ENCODE results near the gene LGALS3BP.

DNA sequence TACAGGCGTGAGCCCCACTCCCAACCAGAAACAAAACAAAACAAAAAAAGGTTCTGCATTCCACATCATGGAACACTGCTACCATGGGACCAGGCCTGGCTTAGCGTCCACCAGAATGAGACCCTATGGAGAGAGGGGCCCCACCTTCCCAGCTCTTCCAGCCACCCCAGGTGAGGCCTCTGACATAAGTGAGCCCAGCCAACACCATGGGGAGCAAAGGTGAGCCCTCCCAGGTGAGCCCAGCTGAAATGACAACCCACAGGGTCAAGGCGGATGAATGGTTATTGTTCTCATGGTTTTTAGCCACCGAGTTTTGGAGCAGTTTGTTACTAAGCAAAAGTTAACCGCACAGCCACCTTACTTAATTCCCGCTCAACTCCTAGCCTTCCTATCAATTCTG lies 16.3 kb downstream of the LGALS3BP start:
- TF ChIP-seq, protein P1, sequence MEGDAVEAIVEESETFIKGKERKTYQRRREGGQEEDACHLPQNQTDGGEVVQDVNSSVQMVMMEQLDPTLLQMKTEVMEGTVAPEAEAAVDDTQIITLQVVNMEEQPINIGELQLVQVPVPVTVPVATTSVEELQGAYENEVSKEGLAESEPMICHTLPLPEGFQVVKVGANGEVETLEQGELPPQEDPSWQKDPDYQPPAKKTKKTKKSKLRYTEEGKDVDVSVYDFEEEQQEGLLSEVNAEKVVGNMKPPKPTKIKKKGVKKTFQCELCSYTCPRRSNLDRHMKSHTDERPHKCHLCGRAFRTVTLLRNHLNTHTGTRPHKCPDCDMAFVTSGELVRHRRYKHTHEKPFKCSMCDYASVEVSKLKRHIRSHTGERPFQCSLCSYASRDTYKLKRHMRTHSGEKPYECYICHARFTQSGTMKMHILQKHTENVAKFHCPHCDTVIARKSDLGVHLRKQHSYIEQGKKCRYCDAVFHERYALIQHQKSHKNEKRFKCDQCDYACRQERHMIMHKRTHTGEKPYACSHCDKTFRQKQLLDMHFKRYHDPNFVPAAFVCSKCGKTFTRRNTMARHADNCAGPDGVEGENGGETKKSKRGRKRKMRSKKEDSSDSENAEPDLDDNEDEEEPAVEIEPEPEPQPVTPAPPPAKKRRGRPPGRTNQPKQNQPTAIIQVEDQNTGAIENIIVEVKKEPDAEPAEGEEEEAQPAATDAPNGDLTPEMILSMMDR (conservative IDR thresholded peaks at IDR 0.05; ENCODE audit: low read length): no peak
- no peak for TF ChIP-seq EZH2phosphoT487 (IDR thresholded peaks at IDR 0.05; ENCODE audit: borderline replicate concordance, low read depth, low read length)

Measured in OCI-LY7 (cell line).